Measurements from ENCODE around the gene DIO3.

DNA sequence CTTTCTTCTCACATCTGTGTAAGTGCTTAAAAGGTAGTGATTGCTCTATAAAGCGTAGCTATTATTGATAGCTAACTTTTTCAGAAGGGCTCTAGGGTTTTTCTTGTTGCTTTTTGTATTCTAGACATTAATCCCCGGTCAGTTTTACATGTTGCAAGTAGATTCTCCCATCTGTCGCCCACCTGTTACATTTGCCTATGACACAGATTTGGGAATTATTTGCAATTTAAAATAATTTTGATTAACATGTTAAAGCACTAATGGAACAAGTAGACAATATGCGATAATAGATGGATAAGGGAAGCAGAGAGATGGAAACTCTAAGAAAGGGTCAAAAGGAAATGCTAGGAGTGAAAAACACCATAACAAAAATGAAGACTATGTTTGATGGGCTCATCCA lies 44.5 kb downstream of the DIO3 start:
- TF ChIP-seq, protein P1, sequence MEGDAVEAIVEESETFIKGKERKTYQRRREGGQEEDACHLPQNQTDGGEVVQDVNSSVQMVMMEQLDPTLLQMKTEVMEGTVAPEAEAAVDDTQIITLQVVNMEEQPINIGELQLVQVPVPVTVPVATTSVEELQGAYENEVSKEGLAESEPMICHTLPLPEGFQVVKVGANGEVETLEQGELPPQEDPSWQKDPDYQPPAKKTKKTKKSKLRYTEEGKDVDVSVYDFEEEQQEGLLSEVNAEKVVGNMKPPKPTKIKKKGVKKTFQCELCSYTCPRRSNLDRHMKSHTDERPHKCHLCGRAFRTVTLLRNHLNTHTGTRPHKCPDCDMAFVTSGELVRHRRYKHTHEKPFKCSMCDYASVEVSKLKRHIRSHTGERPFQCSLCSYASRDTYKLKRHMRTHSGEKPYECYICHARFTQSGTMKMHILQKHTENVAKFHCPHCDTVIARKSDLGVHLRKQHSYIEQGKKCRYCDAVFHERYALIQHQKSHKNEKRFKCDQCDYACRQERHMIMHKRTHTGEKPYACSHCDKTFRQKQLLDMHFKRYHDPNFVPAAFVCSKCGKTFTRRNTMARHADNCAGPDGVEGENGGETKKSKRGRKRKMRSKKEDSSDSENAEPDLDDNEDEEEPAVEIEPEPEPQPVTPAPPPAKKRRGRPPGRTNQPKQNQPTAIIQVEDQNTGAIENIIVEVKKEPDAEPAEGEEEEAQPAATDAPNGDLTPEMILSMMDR (IDR thresholded peaks at IDR 0.05): no peak
- TF ChIP-seq POLR2A (IDR thresholded peaks at IDR 0.05) (no peak), EP300 (IDR thresholded peaks at IDR 0.05) (no peak)
